Ramos (cell line): ENCODE results near the gene NTMT1.
"Not testable (repeated sequence)": the region's sequence is repeated elsewhere in the genome, so short reads cannot be mapped to it uniquely, and the experiment has no call there.

Experiments
- in situ Hi-C: fragments of 300-500 bp; cut with MboI; formaldehyde crosslinking; loops from one replicate; pipeline ENCODE4 v1.14.3; 2022; ENCODE audit warnings: low sequenced_read_pairs; ENCODE audit not compliant: unreplicated experiment

Gene NTMT1

DNA sequence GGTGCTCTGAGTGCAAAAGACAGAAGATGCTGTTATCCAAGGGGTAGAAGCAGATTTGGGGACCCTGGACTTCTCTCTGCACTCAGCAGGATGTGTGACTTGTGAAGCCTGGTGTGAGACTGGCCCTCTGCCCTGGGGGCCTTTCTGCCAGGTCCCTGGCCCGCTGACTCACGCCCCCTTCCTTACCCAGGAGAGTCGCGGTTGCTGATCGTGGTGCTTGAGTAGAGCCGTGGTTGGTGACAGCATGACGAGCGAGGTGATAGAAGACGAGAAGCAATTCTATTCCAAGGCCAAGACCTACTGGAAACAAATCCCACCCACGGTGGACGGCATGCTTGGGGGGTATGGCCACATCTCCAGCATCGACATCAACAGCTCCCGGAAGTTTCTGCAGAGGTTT lies 6.5 kb downstream of the NTMT1 start:
- in situ Hi-C loops, result no loop called here

DNA sequence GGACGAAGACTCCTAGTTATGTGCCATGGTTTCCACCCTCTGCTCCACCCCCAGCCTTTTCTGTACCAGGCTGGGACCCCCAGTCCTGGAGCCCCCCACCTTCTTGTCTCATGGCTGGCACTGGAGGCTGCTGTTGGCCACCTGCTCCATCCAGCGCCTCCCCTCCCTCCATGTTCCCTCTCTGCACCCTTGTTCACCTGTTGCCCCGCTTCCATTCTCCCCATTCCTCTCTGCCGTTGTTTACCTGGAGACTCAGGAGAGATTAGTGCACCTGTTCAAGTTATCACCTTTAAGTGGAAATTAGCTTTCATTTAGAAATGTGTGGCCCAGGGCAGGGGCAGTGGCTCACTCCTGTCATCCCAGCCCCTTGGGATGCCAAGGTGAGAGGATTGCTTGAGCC lies 7.2 kb downstream of the NTMT1 start:
- in situ Hi-C loops, result no loop called here

DNA sequence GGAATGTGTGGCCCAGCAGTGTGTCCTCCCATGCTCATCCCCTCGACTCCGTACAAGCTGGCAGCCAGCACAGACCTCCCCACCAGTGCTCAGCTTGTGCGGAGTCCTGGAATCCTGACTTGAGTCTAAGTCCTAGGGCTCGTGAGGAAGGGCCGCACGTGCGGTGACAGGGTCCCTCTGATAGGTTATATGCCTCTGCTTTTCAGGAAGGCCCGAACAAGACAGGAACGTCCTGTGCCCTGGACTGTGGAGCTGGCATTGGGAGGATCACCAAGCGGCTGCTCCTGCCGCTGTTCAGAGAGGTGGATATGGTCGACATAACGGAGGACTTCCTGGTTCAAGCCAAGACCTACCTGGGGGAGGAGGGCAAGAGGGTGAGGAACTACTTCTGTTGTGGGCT lies 7.9 kb downstream of the NTMT1 start:
- in situ Hi-C loops, result no loop called here

DNA sequence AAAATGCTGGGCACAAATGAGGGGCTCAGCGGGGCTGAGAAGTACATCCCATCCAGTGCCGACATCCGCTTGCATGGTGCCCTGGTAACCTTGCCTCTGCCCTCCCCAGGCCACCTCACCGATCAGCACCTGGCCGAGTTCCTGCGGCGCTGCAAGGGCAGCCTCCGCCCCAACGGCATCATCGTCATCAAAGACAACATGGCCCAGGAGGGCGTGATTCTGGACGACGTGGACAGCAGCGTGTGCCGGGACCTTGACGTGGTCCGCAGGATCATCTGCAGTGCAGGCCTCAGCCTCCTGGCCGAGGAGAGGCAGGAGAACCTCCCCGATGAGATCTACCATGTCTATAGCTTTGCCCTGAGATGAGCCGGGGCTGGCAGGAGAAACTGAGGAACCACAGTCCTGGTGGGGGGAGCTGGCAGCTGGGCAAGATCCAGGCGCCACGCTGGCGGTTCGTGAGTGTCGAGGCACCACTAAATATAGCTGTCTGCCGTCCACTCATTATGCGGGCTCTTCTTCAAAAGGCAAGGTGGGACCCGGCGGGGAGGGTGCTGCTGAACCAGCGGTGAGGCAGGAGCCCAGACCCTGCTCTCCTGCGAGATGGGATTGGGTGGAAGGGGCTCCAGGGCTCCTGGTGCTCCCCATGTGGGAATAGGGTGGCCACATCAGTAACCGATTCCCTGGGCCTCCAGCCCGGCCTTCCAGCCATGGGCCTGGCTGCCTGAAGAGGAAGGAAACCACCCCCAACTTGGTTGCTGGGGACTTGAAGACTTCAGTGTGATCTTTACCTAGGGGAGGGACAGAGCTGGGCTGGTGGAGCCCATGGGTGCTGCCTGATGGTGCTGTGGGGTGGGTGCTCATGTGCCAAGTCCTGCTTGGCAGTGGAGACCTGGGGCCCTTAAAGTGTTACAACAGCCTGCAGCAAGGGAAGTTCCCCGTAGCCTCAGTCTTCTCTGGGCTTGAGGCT lies 9.4 kb downstream of the NTMT1 start:
- in situ Hi-C loops, result no loop called here

DNA sequence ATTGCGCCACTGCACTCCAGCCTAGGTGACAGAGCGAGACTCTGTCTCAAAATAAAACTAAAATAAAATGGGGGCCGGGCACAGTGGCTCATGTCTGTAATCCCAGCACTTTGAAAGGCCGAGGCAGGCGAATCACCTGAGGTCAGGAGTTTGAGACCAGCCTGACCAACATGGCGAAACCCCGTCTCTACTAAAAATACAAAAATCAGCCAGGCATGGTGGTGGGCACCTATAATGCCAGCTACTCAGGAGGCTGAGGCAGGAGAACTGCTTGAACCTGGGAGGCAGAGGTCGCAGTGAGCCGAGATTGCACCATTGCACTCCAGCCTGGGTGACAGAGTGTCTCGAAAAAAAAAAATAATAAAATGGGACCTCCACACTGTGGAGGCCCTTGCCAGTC lies 10.4 kb downstream of the NTMT1 start:
- in situ Hi-C loops, result not testable (repeated sequence)

DNA sequence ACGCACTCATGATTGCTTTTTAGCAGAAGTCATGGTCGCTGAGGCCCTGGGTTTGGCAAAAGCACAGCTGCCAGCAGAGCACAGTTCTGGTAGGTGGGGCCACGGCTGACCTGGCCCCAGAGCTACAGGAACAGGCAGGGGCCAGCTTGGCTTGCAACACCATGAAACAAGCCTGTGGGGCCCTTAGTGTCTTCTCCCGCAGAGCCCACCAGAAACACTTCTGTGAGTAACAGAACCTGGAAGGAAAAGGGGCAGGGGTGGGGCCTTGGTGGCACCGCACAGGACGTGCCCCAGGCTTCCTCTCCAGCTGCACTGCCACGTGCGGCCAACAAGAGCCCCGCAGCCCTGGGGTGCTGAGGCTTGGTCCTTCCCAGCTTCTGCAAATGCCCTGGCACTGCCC lies 11.1 kb downstream of the NTMT1 start:
- in situ Hi-C loops, result no loop called here

DNA sequence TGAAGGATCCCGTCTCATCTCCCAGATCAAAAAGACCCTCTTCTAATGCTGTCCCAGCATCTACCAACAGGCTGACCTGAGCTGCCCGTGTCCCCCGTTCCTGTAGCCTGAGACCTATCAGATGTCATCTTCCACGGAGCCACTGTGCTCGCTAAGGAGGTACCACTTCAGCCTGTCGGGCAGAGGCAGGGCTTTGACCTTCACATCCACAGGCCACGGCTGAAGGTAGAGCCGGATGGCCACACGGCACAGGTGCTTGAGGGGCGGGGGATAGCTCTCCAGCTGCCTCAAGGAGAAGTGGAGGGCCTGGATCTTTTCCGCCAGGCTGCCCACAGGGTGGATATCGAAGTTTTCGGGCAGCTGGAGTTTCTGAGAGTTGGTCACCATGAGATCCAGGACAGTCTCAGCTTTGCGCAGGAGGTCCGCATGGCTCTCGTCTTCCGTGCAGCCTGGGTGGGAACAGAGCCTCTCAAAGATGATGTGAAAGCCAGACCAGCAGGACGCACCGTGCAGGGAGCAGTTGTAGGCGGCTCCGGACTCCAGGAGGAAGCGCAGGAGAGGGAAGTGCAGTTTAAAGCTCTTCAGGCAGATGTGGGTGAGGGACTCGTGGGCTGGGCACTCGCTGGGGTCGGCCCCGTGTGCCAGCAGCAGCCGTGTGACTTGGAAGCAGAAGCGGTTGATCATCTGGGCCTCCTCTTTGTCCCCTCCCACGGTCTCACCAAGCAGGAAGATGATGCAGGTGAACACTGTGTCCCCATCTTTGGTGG lies 11.9 kb downstream of the NTMT1 start:
- in situ Hi-C loops, result no loop called here

DNA sequence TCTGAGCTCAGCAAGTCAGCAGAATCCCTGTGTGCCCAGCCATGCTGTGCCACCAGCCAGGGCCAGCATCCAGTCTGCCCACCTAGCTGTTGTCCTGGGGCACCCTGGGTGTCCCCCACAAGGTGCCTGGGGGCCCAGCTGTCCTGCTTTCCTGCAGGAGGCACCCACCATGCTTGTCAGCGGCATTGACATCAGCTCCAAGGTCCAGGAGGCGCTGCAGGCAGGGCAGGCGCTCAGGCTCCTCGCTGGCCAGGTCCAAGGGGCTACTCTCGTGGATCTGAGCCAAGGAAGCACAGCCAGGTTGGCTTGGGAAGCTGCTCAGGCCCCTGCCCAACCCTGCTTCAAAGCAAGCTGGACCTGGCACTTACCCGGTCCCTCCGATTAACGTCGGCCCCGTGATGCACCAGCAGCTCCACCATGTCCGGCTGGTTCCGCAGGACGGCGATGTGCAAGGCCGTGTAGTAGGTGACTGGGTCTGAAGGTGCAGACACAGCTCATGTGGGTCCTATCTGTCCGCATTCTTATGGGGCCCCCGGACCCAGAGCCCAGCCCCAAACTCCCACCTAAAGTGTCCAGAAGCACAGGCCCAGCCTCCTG lies 13.2 kb downstream of the NTMT1 start:
- in situ Hi-C loops, result no loop called here

DNA sequence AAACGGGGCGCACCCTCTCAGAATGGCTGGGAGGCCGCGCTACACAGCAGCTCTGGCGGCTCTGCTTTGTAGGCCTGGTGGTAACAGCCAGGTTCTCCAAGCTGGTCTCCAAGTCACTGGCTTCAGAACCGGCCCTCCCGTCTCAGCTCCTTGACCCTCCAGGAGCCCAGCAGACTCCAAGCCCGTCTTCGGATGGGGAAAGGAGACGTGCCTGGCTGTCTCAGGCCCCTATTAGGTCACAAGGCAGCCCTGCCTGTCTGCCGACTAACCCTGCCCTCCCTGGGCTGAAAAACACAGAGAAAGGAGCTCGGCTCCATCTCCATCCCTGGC lies 13.8 kb downstream of the NTMT1 start:
- in situ Hi-C loops, result no loop called here

DNA sequence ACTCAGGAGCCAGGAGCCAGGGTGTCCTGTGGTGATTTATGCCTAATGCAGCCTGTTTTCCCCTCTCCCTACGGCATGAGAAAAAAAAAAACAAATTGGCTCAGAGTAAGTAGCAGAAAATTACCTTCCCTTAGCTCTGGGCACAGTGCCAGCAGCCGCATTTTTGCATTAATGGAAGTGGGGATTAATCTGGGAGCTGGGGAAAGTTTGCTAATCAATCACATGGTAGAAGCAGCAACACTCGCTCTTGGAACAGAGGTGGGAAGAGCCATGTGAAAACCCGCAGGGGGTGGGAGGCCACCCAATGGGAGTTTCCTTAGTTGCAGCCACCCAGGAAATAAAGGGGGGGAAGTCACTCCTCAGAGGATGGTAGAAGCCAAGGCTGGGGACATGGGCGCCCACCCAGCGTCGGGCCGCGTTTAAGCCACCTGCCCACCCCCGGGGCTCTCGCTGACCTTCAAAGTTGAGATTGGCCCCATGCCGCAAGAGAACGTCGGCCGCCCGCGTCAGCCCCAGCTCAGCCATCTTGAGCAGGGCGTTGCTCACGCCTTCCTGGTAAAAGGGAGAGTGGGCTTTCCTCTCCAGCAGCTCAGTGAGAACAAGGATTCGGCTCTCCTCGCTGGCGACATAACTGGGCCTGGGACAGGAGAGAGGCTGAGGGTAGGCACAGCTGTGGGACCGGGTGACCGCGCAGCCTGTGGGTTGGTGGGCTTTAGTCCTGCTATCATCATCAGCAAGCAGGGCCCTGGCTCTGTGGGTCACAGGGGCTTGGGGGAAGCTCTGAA lies 14.3 kb downstream of the NTMT1 start:
- in situ Hi-C loops, result no loop called here

DNA sequence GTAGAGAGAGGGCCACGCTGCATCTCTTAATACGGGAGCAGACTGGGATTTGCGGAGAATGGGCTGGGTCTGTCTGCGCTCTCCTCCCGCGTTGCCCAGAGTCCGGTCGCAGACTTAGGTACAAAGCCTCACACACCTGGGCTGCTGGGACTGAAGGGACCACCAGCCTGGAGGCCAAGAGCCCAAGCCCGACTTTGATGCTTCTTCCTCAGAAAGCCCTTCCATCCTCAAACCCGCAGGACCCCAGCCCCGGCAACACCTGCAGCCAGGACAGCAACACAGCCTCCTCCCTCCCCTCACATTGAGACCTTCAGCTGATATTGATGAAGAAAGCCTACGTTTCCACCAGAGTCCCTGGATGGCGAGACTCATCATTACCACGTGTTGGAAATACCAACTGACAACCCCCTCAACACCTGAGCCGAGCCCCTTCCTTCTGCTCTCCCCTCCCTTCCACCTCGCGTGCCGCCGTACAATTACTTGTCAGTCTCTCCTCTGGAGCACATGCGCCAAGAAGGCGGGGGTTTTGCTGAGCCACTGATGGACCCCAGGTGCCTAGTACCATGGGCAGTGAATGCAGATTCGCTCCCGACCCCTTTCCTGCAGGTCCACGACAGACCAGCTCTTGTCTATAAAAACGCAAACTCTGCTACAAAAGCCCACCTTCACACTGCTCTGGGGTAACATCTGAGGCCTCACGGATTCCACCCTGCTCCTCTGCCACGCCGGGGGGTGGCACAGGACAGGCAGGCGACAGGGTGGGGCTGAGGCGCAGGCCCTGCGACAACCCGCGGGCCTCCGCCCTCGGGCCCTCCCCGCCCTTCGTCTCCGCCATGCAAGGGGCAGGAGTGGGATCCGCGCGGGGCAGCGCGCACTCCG lies 15.1 kb downstream of the NTMT1 start:
- in situ Hi-C loops, result no loop called here

DNA sequence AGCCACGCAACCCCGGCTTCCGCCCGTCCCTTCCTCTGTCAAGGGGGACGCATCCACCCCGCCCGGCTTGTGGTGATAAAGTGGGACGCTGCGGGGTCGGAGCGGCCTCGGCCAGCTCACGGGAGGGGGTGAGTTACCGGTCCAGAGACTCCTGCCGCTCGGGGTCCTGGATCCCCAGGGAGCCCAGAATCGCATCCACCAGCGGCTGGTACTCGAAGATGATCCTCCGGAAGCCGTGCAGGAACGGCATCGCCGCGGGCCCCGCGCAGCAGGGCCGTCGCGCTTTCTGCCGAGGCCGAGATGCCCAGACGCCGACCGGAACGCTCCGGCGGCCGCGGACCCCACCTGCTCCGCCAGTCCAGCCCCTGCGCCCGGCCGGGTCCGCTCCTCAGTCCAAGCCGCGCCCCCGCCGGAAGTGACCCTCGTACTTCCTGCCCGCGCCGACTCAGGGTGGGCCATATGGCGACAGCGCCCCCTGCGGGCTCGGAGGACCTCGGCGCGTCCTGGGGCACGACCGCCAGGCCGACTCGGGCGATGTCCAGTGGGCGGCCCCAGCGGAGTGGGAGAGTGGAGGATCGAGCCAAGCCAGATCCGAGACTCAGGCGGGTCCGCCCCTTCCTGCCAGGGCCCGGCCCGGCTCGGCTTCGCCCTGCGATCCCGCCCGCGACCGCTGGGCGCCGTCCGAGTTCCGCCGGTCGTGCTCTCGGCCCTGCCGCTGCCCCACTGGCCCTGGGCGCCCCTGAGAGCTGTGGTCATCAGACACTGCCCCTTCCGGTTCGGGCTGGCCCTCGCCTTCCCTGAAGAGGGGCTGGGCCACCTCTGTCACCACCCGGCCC lies 16.0 kb downstream of the NTMT1 start, which contains the start of gene ASB6:
Gene ASB6 (minus strand): TSS at position 402 of the 836 bp plus-strand sequence. CDS start 152 bp downstream, at position 250.
- in situ Hi-C loops, result no loop called here

DNA sequence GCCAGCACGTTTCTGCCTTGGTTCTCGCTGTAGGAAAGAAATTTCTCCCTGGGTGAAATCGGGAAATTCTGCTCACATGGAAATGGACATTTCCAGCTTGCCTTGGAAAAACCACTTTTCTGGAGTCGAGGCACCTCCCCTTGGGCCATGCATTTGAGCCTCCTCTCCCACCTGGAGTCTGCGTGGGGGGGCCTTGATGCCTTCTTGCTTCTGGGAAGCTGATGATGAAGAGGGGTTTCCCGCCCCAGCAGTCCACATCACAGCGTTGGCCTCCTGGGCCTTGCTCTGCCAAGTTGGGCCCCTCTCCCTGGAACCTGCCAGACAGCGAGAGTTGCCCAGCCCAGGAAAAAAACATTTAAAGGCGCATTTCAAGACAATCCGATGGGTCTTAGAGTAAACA lies 17.7 kb downstream of the NTMT1 start:
- in situ Hi-C loops, result no loop called here

DNA sequence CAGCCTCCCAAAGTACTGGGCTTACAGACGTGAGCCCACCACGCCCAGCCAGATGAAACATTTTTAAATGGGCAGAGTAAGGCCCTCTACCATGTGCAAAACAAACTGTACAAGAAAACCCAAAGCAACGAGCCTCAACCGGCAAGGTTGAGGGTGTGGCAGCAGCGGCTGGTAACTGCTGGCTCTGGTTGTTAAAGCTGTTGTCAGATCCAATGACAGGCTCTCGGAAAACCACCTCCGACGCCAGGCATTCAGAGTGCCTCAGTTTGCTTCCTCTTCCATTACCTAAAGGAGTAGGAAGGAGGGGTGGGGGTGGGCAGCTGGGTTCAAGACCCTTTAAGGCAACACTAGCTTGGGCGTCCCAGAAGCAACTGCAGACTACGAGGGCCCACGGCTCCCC lies 18.4 kb downstream of the NTMT1 start:
- in situ Hi-C loops, result no loop called here

DNA sequence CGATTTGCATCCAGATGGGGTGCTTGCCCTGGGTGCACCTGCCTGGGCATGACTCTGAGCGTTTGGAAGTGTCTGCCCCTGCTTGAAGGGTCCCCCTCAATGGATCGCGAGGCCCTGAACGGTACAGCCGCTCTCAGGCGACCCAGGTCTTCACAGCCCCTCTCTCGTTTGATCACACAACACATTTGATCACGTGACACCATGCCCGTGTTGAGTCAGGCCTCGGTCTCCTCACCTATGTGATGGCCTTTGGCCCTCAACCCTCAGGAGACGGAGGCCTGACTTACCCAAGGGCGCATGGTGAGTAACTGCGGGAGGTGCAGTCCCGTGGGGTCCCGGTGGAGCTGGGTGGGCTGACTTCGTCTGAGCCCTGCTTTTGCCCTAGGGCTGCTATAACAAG lies 18.9 kb downstream of the NTMT1 start:
- in situ Hi-C loops, result no loop called here

DNA sequence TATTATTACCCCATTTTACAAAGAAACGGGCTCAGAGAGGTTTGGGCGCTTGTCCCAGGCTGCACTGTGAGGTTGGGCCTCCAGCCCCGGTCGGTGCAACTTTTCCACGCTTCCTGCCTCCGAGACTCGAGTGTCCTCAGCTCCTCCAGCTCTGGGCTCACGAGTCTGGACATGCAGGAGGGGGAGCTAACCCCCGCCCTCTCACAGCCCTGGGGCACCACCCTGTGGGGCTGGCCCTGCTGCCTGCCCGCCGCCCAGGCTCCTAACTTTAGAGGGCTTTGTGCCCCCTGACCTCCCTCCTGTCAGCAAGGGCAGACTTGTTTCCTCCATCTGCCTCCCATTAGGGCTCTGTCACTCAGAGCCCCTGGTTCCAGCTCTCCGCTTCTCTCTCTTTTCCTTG lies 20.3 kb downstream of the NTMT1 start:
- in situ Hi-C loops, result no loop called here

DNA sequence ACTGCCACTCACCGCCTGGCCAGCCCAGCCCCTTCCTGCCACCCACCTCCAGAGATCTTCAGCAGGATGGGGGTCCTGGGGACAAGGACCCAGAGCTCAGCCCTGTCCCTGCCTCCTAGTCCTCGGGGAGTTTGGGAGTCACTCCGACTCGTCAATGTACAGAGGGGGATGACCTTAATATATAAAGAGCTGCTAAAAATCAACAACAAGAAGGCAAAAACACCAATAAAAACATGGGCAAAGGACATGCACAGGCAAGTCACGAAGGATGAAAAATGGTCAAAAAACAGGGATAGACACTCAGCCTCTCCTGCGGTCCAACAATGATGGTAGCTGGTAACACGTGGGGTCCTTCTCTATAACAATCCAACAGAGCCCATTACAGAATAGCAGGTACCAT lies 20.7 kb downstream of the NTMT1 start:
- in situ Hi-C loops, result no loop called here

DNA sequence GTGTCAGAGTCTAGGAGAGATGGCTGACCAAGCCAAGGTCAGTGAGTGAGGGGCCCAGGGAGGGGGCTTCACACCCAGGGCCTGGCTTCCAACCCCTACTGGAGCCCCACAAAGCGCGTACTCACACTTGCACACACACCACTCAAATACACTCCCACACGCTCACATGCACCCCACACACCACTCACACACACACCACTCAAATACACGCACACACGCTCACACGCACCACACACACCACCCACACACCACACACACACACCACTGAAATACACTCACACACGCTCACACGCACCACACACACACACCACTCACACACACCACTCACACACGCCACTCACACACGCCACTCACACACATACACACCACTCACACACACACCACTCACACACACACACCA lies 21.7 kb downstream of the NTMT1 start:
- in situ Hi-C loops, result no loop called here
